GM13976 (cell line): ENCODE results near the gene CHST14.

Source experiments
- DNase-seq: peaks from one replicate; pipeline ENCODE4 v3.0.0; 2012; ENCODE audit warnings: low spot score
- CTCF ChIP-seq: IDR thresholded peaks from 2 replicates; pipeline ENCODE4 v1.5.1; 2012; ENCODE audit warnings: borderline replicate concordance, mild to moderate bottlenecking; ENCODE audit not compliant: insufficient read depth; ENCODE audit errors: extremely low read depth, missing control alignments, control extremely low read depth
- in situ Hi-C: fragments of 300-500 bp; cut with MboI; formaldehyde crosslinking; loops from one replicate; pipeline ENCODE4 v1.12.0; 2022; ENCODE audit warnings: low sequenced_read_pairs, mixed read lengths, inconsistent platforms; ENCODE audit not compliant: unreplicated experiment

The CHST14 gene

DNA sequence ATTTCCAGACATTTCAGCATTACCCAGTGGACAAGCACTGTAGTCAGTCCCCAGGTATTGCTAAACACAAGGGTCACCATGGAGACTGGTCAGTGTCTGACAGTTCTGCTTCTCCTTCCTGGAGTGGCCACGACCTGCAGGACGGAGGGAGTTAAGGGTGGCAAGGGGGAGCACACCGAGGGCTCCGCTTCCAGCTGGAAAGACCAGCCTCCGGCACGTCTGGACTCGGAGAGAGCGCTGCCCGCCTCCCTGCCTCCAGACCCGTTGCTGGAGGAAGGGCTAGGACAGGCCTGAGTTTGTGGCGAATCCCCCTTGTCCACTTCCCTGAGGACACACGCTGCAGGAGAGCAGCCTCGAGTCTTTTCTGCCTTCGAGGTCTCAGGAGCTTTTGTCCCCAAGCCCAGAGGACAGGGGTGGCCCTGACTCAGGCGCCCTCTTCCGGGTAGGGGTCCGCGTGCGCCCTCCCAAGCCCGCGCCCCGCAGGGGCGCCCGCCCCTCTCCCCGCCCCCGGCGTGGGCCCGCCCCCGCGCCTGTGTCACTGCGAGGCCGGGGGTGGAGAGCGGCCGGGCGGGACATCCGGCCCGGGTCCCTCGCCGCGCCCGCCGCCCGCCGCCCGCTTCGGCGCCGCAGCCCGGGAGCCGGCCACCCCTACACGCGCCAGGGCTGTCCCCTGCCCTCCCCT, at the start of gene CHST14:
CHST14 (plus strand) TSS at position 562 of the 682 bp plus-strand sequence. CDS start 230 bp downstream, outside the sequence.
- DNase-seq, result peak; percentile 91
- in situ Hi-C loops, result no loop called here
- TF ChIP-seq CTCF, result no peak

DNA sequence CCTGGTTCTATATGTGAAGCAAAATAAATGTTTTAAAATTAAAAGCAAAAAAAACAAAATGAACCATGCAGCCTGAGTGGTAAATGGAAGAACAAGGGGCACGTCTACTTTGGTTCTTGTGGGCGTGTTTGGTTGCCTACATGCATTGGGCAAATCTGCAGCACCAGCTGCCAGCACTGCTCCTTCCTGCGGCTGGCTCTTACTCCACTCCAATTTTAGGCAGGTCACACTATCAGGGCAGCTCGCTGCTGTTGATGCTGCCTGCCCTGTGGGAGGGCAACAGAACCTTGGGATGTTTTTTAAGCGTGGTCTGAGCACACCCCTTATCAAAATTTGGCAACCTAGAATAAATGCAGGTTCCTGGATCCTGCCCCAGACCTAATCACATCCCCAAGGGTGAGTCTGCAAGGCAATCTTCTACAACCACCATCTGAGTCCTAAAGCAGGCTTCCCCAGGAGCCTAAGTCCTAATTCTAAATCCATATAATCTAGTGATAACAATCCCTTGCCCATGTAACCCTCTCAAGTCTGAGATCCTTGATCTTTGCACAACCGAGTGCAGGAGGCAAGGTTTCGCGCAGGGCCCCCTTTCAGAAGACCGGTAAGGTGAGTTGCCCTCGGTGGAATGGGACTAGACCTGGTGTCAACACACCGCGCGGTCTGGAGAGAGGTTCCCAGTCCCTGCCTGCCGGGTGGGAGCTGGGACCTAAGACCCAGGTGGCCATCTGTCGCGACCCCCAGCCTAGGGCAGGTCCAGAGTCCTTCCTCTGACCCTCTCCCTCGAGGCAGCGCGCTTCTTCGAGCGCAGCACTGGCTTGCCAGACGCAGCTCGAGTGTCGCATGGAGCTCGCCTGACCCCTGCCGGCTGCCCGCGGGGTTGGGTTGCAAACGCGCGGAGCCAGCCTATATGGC, 49.3 kb upstream of the CHST14 start:
- peak; percentile 95 for TF ChIP-seq CTCF
- peak; percentile 93 for DNase-seq
- in situ Hi-C loops, result loop anchor here (5.0 kb wide), 1 partner anchor 74 kb away; no protein-coding TSS in a partner anchor

- no peak for TF ChIP-seq CTCF
- in situ Hi-C loops, result loop anchor here (5.0 kb wide), 1 partner anchor 77 kb away; no protein-coding TSS in a partner anchor
- no peak for DNase-seq
Measured at GRCh38 chr15:40424483-40425115, 46.2 kb upstream of the CHST14 start.

GRCh38 chr15:40425681-40426080, 45.1 kb upstream of the CHST14 start:
- no peak for TF ChIP-seq CTCF
- no peak for DNase-seq
- in situ Hi-C loops, result no loop called here

DNA sequence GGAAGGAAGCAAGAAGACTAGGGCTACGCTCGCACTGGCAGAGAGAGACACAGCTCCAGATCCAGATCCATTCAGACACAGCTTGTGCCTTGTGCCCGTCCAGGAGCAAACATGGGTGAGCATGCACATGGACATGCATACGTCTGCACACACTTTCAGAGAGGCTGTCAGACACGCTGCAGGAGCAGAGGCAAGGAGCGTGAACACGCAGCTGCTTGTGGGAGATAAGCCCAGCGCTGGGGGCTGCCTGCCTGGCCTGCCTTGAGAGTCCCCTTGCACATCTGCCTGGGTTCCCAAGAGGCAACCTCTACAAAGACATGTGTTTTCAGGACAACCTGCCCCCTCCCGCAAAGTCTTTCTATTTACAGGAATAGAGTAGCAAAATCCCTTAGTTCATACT, 43.6 kb upstream of the CHST14 start:
- no peak for TF ChIP-seq CTCF
- in situ Hi-C loops, result no loop called here
- DNase-seq, result no peak

GRCh38 chr15:40428185-40428584, 42.6 kb upstream of the CHST14 start:
- no peak for TF ChIP-seq CTCF

More at GRCh38 chr15:40428185-40428584, 42.6 kb upstream of the CHST14 start:
- in situ Hi-C loops, result no loop called here
- no peak for DNase-seq
